ENCODE data around the gene RPS18. TPM values are rescaled to one million over a fixed set of nuclear protein-coding genes. Genes with fewer than 3 reads are reported as not detected.
A peak's percentile ranks its signal among the peaks of the same experiment; 100 is the strongest.

The RPS18 gene
- total and polyA plus RNA-seq, 9 of the 15 experiments (the other 6 are each of a cell fraction or from before 2014, with no cell fraction given), result 5,023 to 17,516 (median 8,131) TPM

- TF ChIP-seq TRIM25 (IDR thresholded peaks at IDR 0.05; ENCODE audit: borderline replicate concordance), result no peak
- TF ChIP-seq MXI1 (IDR thresholded peaks at IDR 0.05; ENCODE audit: low read depth, low read length), result no peak
- no peak for TF ChIP-seq CTCFL (IDR thresholded peaks at IDR 0.05; ENCODE audit: borderline replicate concordance, insufficient read depth, low read depth, low read length, poor library complexity, severe bottlenecking)
- no peak for TF ChIP-seq THRB (CRISPR knock-in tag; conservative IDR thresholded peaks at IDR 0.05)
- TF ChIP-seq ZNF57 (CRISPR knock-in tag; IDR thresholded peaks at IDR 0.05), result no peak
- TF ChIP-seq SLC30A9 (CRISPR knock-in tag; IDR thresholded peaks at IDR 0.05), result no peak
- TF ChIP-seq TAF15 (IDR thresholded peaks at IDR 0.05; ENCODE audit: low read depth, low read length), result no peak
- TF ChIP-seq FOXK2 (conservative IDR thresholded peaks at IDR 0.05 in 1 of 2, IDR thresholded peaks at IDR 0.05 in 1 of 2; ENCODE audit: low read depth in 2 of 2), result peak in 1 of 2 experiments; percentile 7; a peak in 1 of 4 replicates
- no peak for TF ChIP-seq TFAP4 (CRISPR knock-in tag; IDR thresholded peaks at IDR 0.05; ENCODE audit: borderline replicate concordance)
- TF ChIP-seq PHB2 (IDR thresholded peaks at IDR 0.05; ENCODE audit: low read depth), result no peak
- no peak for TF ChIP-seq SOX6 (IDR thresholded peaks at IDR 0.05)
- TF ChIP-seq GTF3C2 (IDR thresholded peaks at IDR 0.05; ENCODE audit: borderline replicate concordance, extremely low read depth, insufficient read length), result no peak
- TF ChIP-seq HOXB6 (CRISPR knock-in tag; IDR thresholded peaks at IDR 0.05; ENCODE audit: borderline replicate concordance), result no peak
- TF ChIP-seq, protein P1, sequence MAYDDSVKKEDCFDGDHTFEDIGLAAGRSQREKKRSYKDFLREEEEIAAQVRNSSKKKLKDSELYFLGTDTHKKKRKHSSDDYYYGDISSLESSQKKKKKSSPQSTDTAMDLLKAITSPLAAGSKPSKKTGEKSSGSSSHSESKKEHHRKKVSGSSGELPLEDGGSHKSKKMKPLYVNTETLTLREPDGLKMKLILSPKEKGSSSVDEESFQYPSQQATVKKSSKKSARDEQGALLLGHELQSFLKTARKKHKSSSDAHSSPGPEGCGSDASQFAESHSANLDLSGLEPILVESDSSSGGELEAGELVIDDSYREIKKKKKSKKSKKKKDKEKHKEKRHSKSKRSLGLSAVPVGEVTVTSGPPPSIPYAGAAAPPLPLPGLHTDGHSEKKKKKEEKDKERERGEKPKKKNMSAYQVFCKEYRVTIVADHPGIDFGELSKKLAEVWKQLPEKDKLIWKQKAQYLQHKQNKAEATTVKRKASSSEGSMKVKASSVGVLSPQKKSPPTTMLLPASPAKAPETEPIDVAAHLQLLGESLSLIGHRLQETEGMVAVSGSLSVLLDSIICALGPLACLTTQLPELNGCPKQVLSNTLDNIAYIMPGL (CRISPR knock-in tag; IDR thresholded peaks at IDR 0.05), result 0 out of 2 replicates have a peak, but pooled peaks have one; percentile 25
- no peak for TF ChIP-seq GATA2 (CRISPR knock-in tag; IDR thresholded peaks at IDR 0.05)
- no peak for TF ChIP-seq PKNOX1 (IDR thresholded peaks at IDR 0.05)
Measured at GRCh38 chr6:33248643-33248931, 23.3 kb upstream of the RPS18 start (continued).

All from K562 (cell line).